GM19043 (cell line): ENCODE results near the gene FTO.
A peak's percentile ranks its signal among the peaks of the same experiment; 100 is the strongest.

ENCODE experiments used
- ATAC-seq: cut with Tn5 transposase; IDR thresholded peaks from one replicate; pipeline ENCODE4 v1.9.1; 2021; ENCODE audit warnings: low read depth; ENCODE audit not compliant: unreplicated experiment

The FTO gene

DNA sequence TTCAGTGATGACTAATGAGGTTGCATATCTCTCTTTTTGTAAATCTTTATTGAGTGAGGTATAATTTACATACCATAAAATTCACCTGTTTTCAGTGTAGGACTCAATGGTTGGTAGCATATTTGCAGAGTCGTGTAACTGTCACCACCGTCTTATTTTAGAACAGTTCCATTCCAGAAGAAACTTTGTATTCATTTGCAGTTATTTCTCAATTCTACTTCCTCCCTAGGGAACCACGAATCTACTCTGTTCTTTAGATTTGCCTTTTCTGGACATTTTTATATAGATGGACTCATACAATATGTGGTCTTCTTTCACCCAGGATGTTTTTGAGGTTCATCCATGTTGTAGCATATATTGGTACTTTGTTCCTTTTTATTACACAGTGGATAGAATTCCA is 3.7 kb downstream of the FTO start:
- ATAC-seq: no peak

DNA sequence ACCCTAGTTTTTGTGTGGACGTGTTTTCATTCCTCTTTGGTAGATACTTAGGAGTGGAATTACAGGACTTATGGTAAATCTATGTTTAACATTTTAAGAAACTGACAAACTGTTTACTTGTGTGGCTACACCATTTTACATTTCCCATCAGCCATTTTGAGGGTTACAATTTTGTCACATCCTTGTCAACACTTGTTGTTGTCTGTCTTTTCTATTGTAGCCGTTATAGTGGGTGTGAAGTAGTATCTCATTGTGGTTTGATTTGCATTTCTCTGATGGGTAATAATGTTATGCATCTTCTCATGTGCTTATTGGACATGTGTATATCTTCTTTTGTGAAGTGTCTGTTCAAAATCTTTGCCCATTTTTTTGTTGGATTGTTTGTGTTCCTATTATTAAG is 4.5 kb downstream of the FTO start:
- ATAC-seq: no peak

DNA sequence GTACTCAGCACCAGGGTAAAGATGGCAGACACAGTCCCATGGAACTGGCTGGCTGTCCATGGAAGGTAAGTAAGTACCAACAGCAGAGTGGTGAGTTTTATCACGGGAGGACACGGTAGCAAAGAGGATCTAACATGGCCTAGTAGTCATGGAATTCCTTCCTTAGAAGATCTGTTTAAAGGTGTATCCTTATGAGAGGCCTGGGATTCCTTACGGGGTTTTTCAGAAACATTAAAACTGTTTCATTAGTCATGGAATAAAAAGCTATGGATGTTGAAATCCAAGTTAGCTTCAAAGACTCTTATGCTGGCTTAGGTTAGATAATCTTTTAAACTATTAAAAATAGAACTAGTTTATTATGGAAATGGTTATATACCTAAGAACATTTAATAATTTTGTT is 7.4 kb downstream of the FTO start:
- no peak for ATAC-seq

- no peak for ATAC-seq
Observed at GRCh38 chr16:53712065-53712464, 8.1 kb downstream of the FTO start.

DNA sequence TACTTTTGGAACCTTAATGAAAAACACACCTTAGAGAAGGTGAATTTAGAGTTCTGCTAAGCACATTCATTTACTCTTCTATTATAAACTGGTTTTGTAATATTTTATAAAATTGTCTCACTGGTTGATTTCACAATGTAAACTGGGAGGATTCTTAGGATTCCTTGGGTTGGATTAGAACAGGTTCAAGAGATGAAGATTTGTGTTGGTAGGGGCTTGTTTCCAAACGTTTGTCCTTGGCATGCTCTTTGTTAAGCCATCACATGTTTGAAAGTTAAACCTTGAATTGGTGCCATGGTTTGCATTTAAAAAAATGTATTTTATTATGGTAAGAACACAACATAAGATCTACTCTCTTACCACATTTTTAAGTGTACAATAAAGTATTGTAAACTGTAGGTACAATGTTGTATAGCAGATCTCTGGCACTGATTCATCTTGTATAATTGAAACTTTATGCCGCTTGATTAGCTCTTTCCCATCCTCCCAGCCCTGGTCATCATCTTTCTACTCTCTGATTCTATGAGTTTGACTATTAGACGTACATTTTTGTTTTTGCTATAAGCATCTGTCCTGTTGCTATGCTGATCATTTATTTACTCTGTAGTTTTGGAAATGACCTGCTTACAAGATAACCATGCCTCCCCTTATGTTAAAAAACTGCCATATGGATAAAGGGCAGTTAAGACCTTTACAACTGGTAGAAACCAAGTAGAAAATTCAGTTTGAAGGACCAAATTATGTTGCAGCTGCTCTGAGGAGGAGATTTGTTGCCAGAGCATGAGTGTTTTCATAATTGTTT is 9.6 kb downstream of the FTO start:
- ATAC-seq: no peak

DNA sequence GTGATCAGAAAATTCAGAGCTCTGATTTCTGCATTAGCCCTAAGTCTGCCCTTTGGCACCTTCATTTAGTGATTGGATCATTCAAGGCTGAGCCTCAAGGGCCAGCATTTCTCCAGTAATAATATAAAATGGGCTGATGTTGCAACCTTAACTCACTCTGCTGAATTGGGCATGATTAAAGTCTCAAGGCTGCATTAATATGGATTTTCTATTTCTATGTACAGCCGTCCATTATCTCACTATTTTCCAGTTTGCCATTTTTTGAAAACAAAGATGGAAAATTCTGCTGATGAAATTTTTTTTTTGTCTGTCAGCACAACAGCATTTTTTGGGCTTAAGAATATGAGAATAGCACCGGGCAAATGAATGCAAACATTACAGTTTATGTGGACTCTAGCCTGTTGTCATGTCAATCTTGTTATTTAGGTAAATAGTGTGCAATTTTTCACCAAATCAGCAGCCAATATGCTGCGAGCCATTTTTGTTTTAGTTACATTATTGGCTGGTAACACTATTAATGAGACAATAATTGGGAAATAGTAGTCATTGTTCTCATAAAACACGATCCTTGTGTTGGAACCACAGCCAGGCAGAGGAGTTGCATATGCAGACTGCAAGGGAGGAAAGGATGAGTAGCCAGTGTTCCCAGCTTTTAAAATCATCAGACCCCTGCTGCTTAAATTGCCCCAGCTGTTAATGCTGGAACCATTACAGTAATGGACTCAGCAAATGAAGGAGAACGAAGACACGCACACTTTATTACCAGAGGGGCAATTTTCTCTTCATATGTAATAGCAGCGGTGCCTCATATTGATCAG is 10.5 kb downstream of the FTO start:
- ATAC-seq: no peak

DNA sequence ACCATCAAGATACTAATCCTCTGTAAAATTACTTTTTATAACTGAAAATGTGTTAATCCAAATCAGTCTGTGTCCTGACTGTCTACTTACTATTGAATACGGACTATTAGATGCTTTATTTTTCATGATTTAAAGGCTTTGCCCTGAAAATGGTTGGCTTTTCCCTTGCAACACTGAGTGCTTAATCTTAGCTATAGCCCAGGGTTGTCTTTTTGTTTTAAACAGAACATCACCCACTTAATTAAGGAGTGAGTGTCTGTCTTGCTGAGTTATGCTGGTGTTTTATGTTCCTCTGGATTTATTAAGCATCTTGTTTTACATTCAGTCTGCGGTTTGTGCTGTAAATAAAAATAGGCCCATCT is 11.0 kb downstream of the FTO start:
- no peak for ATAC-seq

- no peak for ATAC-seq
Observed at GRCh38 chr16:53717577-53717976, 13.6 kb downstream of the FTO start.

DNA sequence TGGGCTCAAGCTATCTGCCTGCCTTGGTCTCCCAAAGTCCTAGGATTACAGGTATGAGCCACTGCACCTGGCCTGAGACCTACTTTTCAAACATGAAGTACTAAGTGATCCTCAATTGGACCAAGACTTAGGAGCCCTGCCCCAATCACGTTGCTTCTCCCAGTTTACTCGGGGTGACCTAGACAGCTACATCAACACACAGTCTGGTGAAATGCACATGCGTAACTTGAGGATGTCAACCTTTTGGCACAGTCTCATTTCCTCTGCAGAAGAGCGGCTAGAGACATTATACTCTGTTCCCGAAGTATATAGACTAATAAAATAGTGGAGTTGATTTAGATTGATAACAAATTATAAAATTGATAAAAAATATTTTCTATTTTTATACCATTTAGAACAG is 17.1 kb downstream of the FTO start:
- ATAC-seq: no peak

- no peak for ATAC-seq
Observed at GRCh38 chr16:53726625-53727024, 22.7 kb downstream of the FTO start.

- no peak for ATAC-seq
Observed at GRCh38 chr16:53730693-53731092, 26.7 kb downstream of the FTO start.

- no peak for ATAC-seq
Observed at GRCh38 chr16:53732296-53732929, 28.5 kb downstream of the FTO start.

DNA sequence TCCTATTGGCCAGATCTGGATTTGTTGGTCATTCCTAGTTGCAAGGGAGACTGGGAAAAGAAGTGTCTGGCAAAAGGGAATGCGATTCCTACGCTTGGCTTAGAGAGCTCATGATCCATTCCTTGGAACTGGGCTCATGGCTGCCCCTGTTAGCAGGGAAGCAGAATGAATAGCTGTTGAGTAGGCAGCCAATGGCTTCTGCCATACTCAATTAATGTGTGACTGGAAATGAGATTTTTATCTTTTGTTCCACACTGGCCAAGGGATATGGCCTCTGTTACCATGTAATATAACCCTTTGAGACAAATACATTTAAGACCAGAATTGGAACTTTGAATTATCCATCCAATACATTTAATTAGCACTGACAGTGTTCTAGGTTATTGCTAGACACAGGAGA is 31.0 kb downstream of the FTO start:
- no peak for ATAC-seq

DNA sequence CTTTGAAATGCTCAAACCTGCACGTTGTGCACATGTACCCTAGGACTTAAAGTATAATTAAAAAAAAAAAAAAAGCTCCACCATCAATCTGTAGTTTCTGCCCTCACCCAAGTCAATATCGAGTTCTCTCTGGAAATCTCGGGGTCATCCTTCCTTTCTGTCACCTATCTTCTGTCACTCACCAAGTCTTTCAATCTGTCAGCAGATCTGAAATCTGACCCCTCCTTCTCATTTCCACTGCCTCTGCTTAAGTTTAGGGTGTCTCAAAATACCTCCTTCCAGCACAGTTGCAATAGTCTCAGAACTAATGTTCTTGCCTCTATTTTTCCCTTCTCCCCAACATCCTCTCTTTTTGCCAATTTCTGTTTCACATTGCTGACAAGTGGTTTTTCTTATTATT is 32.3 kb downstream of the FTO start:
- no peak for ATAC-seq

DNA sequence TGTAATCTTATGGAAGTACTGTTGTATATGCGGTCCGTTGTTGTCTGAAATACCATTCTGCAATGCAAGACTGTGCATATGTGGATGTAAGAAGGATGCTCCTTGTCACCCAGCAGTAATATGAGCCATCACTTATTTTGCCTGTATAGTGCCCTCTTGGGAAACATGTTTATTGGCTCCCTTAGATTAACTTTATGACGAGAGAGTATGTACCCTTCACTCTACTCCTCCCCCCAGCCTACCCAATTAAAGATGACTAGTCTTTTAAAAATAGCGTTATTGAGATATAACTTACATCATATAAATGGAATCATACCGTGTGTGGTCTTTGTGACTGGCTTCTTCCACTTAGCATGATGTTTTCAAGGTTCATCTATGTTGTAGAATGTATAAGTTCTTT is 33.6 kb downstream of the FTO start:
- ATAC-seq: no peak

- no peak for ATAC-seq
Observed at GRCh38 chr16:53740476-53740875, 36.5 kb downstream of the FTO start.

- no peak for ATAC-seq
Observed at GRCh38 chr16:53740933-53741531, 37.1 kb downstream of the FTO start.

GRCh38 chr16:53741546-53741945 is 37.6 kb downstream of the FTO start:
- ATAC-seq: no peak

DNA sequence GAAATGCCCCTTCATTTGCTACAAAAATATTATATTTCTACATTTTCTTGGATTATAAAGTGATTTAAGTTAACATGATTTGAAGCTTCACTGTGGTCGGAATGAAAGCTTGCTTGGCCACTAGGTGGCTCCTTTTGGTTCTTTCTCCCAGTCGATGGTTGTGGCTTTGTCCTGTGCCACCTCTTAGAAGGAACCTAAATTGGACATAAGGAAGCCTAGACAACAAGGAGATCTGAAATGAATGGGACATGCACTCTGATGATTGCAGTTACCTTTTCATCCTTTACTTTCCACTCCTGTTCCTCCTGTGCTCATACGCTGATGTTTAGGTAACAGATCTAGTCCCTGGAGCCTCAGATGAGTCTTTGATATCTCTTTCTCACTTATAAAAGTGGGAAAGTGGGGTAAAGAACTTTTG is 39.2 kb downstream of the FTO start:
- no peak for ATAC-seq

GRCh38 chr16:53744449-53744848 is 40.5 kb downstream of the FTO start:
- peak; percentile 60 for ATAC-seq

DNA sequence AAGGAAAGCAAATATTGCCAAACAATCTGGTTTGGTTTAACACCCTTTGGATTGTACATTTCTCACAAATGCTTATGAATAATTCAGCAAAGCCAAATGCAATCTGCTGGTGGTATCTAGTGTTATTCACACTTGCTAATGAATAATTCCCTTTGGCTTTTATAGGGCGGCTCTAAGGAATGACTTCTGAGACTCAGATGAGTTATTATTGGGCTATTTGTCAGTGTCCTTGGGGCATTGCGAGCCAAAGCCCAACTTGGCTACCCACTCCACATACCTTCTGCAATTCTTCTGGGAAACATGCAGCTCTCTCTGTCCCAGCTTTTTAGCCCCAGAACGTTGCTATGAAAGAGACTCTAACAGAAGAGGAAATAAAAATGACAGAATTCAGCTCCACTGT is 41.1 kb downstream of the FTO start:
- ATAC-seq: no peak
